IPS DF 4.7 (cell line): ENCODE results near the gene CD34.
"Not testable (repeated sequence)": the region's sequence is repeated elsewhere in the genome, so short reads cannot be mapped to it uniquely, and the experiment has no call there.

ENCODE experiments used
- DNase-seq: peaks from one replicate; pipeline ENCODE4 v3.0.0-alpha.2; 2013; ENCODE audit warnings: low spot score; ENCODE audit errors: extremely low read depth

The CD34 gene

DNA sequence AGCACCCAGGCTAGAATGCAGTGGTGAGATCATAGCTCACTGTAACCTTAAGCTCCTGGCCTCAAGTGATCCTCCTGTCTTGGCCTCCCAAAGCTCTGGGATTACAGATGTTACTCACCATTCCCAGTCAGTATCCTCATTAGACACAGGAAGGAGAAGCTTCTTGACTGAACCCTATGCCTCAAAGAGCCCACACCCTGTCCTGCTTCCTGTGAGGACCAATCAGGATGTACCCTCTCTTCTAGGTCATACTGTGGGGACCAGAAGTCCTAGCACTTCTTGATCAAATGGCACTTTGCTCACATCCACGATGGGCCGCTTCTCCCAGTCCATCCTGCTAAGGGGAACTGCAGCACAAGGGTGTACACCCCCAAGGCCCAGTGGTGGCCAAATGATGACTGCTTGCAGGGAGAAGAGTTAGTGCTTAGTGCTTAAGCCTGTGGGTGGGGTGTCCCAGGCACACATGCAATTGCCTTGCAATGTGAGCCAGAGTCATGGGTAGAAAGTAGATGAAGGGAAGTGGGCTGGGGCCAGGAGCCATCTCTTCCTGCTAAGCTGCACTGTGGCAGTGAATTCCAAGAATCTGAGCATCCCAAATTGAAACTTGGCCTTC is 9.8 kb downstream of the CD34 start:
- DNase-seq: no peak

DNA sequence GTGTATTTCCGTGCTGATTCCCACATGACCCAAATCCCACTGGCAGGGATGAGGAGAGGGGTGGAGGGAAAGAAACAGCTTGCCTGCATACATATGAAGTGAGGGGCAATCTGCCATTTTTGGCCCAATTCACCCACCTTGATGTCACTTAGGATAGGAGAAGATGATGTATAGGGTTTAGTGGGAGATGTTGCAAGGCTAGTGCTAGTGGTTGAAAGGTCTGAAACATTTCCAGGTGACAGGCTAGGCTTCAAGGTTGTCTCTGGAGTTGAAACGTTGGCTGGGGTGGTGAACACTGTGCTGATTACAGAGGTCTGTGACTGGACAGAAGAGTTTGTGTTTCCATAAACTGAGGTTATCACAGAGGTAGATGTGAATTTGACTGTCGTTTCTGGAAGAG is 12.1 kb downstream of the CD34 start:
- no peak for DNase-seq

DNA sequence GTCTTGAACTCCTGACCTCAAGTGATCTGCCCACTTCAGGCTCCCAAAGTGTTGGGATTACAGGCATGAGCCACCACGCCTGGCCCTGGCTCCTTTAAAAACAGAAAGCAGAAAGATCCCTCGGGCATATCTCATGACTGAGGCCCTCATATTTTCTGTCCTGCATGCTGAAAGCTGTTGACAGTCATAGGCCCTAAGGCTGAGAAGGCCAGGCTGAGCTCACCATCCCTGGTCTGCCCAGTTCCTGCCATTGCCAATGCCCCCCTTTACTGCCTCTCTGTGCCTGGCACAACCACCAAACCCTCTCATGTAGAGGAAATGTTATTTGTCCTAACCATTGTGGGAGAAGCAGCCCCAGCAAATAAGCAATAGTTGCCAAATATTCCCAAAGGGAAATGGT is 12.7 kb downstream of the CD34 start:
- no peak for DNase-seq

DNA sequence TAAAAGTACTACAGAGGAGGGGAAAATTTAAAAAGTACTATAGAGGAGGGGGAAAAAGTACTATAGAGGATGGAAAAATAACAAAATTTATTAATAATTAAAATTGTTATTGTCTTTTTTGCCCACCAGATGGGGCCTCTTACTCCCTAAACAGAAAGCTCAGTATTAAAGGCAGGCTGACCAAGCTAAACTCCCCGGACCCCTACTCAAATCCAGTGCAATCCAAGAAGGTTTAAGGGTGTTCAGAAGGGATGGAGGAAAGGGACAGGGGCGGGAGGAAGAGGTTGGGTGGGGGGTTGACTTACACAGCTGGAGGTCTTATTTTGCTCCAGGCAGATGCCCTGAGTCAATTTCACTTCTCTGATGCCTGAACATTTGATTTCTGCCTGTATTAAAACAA is 13.7 kb downstream of the CD34 start:
- DNase-seq: no peak

DNA sequence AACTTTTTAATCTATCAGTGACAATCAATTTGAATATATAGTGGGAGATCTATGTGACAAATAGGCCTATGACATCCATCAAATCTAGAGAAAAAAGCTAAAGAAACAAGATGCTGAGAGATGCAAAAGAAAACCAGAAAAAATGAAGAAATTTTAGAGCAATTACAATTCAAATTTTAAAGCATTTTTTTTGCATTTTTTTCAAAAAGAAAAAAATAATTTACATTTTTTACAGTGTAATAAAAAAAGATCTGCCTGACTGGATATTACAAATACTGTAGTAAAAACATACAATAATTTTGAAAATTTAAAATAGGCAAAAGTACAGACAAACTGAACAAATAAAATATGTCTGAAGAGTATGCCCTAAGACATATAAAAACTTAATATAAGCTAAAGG is 14.4 kb downstream of the CD34 start:
- no peak for DNase-seq

DNA sequence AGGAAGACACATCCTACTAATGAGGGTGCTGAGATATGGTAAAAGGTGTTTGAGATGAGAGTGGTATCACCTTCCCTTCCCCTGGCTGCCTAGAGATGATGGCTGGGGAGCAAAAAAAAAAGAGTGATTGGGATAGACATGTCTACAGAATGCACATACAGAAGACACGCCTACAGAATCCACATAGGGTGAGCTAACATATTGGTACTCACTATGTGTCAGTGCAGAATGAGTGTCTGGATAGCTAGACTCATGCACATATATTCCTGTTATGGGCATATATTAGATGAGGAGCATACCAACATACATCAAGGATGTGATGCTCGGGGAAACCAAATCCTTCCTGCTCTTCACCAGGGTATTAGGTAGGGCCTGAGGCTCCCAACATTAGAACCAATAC is 16.2 kb downstream of the CD34 start:
- DNase-seq: no peak

DNA sequence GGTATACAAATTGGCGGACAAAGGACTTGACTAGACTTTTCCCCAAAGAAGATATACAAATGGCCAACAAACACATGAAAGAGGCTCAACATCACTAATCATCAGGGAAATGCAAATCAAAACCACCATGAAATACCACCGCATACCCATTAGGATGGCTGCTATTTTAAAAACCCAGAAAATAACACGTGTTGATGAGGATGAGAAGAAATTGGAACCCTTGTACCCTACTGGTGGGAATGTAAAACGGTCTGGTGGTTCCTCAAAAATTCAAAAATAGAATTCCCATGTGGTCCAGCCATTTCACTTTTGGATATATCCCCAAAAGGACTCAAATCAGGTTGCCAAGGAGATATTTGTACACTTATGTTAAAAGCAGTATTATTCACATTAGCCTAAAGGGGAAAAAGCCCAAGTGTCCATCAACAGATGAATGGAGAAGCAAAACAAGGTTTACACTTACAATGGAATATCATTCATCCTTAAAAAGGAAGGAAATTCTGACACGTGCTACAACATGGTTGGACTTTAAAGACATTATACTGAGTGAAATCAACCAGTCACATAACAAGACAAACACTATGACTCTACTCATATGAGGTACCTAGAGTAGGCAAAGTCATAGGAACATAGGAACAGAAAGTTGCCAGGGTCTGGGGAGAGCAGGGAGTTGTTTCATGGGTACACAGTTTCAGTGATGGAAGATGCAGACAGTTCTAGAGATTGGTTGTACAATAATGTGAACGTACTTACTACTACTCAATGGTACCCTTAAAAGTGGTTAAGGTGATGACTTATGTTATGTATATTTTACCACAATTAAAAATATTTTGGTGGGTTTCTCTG is 17.0 kb downstream of the CD34 start:
- DNase-seq: no peak

DNA sequence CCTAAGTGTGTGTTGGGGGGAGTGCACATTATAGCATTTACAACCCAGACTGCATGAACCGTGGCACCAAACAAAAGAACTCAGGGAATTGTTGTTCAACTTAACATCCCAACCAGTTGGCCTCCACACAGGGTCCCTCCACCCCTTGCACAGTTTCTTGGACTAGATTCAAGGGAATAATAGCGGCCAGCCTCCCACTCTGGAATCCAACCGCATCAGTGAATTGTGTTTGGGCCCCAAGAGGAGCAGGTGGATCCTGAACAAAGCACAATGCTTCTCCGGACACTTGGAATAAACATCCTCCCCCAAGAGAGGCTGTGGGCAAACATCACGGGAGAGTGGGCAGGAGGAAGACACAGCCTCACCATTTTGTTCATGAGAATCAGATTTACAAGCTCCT is 18.2 kb downstream of the CD34 start:
- DNase-seq: no peak

DNA sequence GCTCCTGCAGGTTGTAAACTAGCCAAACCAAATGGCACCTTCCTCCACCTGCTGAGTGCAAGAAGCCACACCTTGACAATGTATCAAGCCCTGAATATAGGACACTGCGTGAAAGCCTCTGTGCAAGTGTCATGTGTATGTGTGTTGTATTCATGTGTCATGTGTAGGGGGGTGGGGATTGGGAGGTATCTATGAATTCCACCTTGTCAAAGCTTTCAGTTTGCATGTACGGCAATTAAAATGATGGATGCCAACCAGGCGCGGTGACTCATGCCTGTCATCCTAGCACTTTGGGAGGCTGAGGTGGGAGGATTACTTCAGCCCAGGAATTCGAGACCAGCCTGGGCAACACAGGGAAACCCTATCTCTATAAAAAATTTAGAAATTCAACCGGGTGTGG is 19.8 kb downstream of the CD34 start:
- no peak for DNase-seq

DNA sequence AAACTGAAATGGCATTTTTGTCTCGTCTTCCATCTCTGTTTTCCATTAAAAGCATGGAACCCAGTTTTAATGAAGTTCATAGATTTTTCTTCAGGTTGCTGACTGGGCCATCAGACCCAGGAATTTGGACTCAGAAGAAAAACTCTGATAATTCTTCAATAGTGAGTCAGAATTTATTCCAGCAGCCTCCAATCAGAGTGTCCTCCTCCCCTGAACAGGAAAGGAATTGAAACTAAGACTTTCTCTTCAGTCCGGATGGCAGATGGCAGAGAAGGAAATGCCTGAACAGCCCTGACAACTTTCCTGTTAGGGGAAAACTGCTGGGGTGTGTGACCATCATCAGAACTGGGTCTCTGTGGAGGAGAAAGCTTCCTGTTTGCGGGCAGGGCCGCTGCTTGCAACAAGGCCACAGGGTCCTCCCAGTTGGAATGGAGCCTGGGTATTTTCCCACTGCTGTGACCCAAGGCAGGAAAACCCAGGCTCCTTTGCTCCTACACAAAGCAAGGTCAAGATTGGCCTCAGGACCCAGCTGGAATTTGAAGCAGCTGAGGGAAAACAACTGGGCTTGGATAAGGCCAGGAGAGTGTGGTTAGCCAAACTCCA is 20.7 kb downstream of the CD34 start:
- DNase-seq: no peak

DNA sequence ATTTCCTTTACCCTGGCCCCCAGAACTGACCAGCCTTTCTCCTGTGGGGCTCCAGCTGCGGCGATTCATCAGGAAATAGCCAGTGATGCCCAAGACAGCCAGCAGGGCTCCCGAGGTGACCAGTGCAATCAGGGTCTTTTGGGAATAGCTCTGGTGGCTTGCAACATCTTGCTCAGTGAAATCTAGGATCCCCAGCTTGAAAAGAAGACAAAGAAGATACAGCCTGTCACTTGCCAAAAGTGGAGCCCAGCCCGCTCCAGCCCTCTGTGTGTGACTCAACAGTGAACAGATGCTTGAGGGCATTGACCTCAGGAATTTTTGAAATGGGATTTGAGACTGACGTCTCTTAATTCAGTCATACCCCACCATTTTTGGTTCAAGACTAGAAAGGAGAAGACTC is 22.3 kb downstream of the CD34 start:
- no peak for DNase-seq

DNA sequence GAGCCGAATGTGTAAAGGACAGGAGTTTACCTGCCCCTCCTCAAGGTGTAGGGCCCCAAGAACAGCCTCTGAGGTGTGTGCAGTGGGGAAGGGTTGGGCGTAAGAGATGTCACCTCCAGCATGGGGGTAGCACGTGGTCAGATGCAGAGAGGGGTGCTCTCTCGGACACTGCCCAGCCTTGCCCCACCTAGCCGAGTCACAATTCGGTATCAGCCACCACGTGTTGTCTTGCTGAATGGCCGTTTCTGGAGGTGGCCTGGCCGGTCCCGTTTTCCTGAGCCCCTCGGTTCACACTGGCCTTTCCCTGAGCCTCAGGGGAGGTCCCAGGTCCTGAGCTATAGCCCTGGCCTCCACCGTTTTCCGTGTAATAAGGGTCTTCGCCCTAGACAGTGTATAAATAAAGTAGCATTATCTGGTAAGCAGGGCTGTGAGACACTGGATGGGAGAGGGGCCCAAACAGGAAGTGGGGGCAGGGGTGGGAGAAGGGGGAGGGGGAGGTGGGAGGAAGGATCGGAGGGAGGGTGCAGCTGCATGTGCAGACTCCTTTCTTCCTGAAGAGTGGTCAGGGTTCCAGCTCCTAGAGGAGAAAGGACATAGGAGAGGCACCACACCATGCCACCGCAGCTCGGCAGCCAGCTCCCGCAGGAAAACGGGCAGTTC is 23.3 kb downstream of the CD34 start:
- no peak for DNase-seq

DNA sequence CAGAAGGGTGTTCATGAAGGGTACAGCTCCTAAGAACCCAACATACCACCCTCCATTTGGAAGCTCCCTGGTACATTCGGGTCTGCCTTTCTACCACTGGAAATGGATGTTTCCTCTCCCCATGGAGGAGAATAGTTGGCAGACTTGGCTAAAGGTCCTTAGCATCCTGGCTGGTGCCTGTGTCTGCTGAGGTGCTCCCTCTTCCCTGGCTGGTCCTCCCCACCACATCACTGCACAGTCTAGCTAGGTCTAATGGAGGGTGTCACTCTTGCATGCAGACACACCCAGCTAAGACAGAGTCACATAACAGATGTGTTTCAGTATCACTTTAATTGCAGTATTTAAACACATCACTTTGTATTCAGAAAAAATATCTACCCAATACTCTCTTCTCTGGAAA is 24.7 kb downstream of the CD34 start:
- no peak for DNase-seq

DNA sequence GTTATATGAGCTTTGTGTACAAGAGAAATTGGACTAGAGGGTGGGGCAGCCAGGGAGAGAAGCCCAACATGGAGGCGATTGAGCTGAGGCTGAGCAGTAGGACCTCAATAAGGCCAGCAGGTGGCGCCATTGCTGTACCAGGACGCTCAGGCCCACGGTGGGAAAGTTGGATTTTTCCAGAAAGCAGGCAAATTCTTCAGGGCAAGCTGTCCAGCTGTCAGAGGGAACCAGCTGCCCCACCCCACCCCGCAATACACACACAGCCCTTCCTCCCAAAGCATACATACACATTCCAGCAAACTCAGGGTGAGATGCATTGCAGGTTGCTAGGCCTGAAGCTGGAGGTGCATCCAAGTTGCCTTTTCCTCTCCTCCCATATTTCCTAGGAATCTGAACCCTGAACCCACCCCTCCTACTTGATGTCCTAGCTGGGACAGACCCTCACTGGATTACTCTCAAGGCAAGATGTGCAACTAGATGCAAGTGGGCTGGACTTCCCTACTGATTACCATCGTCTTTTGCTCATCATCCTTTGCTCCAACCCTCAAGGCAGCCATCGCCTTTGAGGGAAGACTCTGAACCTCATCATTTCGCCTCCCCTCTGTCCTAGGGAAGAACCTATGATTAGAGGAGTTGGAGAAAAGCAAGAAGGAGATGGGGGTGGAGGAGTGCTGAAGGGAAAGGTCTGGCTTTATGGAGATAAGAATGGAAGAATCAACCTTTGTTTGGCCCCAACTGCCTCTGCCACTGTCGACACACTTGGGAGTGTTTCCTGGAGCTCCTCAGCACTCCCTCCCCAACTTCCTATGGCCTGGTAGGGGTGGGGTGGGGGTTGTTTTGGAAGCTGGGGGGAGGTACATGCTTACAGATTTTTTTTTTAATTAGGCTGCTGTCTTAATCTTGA is 25.5 kb downstream of the CD34 start:
- DNase-seq: no peak

DNA sequence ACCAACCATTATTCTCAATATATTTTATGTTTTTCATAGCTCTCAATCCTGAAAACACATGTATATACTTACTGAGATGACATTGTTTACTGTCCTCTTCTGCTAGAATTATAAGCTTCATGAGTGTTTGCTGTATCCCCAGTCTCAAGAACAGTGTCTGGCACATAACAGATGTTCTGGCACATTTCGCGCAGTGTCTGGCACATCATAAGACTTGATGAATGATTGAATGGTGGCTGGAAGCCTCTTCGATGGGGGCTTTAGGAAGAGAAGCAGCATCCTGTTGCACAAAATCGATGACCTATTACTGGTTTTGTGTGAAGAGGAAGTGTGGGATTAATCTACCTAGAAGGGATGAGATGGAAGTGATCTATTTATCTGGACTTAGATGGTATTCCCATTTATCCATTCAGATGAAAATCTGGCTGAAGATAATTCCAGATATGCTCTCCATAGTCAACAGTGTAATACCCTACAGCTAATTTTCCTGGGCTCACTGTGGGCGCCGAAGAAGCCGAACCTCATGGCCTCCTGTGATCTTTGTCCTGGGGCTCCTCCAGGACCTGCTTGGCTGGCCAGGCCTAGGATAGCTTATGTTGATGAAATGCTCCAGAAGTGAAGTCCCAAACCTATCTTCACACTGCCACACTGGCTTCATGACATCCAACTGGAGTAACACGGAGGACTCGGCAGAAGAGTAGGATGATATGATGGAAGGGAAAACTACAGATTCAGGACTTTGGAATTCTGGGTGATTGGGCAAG is 26.5 kb downstream of the CD34 start:
- no peak for DNase-seq

DNA sequence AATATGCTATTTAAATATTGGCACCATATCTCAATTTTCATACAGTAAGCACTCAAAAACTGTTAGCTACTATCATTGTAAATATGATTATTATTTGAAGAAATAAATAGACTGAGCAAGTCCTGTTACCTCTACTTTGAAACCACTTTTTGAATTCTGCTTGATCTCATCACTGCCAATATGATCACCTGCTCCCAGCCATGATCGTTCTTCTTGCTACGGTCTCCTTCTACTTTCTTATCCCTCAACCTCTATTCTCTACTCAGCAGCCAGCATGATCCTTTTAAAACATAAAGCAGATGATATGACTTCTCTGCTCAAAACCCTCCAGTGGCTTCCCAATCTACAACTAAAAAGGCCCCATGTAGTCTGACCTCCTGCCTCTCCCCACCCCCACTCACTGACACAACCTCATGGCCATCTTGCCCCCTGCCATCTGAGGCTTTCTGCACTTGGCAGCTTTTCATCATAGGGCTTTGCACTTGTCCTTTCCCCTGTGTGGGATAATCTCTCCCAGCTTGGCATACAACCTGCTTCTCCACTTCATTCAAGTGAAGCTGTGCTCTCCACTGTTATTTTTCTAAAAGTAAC is 27.2 kb downstream of the CD34 start:
- no peak for DNase-seq

DNA sequence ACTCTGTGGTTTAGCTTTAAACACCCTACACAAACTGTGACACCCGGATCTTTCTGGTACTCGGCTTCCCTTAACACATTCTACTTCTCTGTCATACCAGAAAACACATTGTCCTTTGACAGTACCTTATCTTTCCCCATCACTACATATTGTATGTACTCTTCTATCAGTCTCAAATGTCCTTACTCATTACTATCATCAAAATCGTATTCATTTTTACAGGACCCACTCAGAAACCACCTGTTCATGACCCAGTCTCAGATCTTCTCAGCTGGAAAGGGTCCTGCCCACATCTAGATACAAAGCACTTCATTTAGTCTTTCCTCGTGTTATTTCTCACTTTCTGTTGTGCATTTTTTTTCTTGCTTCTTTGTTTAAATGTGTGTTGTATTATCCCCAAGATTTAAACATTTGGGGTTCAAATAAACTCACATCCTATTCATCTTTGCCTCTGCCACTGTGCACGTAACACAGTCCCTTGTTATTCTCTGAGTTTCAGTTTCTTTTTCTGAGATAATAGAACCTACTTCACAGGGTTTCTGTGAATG is 27.7 kb downstream of the CD34 start:
- DNase-seq: no peak

DNA sequence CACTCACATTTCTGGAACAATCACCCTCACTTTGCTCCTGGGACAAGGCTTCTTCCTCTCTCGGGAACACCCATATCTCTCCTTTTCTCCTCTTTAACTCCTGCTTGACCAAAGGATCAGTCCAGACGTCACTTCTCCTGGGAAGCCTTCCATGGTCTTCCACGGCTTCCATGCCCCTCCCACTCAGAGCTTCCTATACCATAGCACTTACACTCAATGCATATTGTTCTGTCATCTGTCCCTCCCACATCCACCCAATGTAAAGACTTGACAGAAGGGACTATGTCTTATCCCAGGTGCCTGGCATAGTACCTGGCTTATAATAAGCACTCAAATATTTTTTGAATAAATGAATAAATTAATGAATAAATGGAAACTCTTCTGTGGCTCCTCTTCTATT is 28.2 kb downstream of the CD34 start:
- DNase-seq: no peak

DNA sequence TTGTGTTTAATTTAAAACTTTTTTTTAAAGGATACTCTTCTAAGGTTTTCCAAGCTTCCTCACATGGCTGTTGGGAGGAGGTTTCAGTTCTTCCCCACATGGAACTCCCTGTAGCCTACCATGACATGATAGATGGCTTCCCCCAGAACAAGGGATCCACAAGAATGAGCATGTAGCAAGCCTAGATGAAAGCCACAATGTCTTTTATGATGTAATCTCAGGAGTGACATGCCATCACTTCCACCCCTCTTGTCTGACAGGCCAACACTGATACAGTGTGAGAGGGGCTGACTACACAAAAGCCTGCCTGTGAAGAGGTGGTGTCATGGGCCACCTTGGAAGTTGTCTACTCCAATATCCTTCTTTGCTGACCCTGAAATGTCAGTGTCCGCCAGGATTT is 32.0 kb downstream of the CD34 start:
- no peak for DNase-seq

DNA sequence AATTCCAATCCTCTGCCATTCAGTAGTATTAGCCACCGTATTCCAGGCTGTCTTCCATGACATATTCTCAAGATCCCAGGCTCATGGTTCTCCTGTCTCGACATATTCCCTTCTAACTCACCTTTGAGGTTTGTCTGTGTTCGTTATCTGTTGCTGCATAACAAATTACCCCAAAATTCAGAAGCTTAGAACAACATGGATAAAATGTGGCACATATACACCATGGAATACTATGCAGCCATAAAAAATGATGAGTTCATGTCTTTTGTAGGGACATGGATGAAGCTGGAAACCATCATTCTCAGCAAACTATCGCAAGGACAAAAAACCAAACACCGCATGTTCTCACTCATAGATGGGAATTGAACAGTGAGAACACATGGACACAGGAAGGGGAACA is 33.0 kb downstream of the CD34 start:
- not testable (repeated sequence) for DNase-seq
